K562 (cell line): ENCODE measurements around the gene SFRP5. TPM values are rescaled to one million over a fixed set of nuclear protein-coding genes. Genes with fewer than 3 reads are reported as not detected.
A peak's percentile ranks its signal among the peaks of the same experiment; 100 is the strongest.

Experiments
- ATAC-seq: fragments of 200-7000 bp; cut with Tn5 transposase; 3 replicates; pipeline ENCODE4 v1.9.1; 2020; ENCODE audit warnings: moderate library complexity
- BruUV-seq: library from RNA; stranded (reverse); fragments of 400-500 nt; replicated peaks from 2 replicates; lab custom pipeline; 2021; lab: Mats Ljungman, UMichigan
- CTCF ChIA-PET: fragments of 300-600 bp; formaldehyde crosslinking; extraction: SDS; loops from one replicate; lab custom pipeline; 2021; ENCODE audit warnings: low intra/inter-chr PET ratio; lab: Yijun Ruan, JAX
- POLR2A ChIA-PET: fragments of 300-600, 350-650 bp; sonication (Branson Sonifier 250); formaldehyde crosslinking; extraction: SDS; loops from one replicate; lab custom pipeline; 2021; ENCODE audit warnings: antibody characterized with exemption, inconsistent platforms; lab: Yijun Ruan, JAX
- DNase-seq, 4 experiments: peaks; one replicate each; pipeline versions ENCODE4 v3.0.0 to v3.0.0-alpha.2; 2011 to 2018; ENCODE audit warnings: low spot score in 3 of 4, mixed read lengths in 3 of 4; ENCODE audit errors: extremely low read depth in 1 of 4
- FAIRE-seq: peaks from 2 replicates; lab custom pipeline; 2011; peaks lifted over from hg19 to GRCh38; lab: Jason Lieb, UNC
- H2AFZ ChIP-seq: 2 replicates; pipeline ENCODE4 v1.6.0; 2011; ENCODE audit warnings: low read depth, low read length, control low read depth, inconsistent platforms
- H3K27ac ChIP-seq: fragments of 200-600 bp; 3 replicates; pipeline ENCODE4 v1.8.0; 2011; ENCODE audit warnings: low read depth, mild to moderate bottlenecking, control low read depth, inconsistent platforms, low read length, moderate library complexity, mixed read lengths; ENCODE audit errors: extremely low read depth
- H3K27me3 ChIP-seq, 2 experiments: fragments of 300-600 bp in 1 of 2; 2 replicates in 1 of 2; 3 replicates in 1 of 2; pipeline versions ENCODE4 v1.6.0 to v1.8.0; 2011; ENCODE audit warnings: inconsistent platforms in 2 of 2, low read length in 2 of 2, mild to moderate bottlenecking in 1 of 2, mixed read lengths in 1 of 2, moderate library complexity in 1 of 2; ENCODE audit not compliant: control insufficient read depth in 2 of 2, insufficient read depth in 2 of 2
- H3K36me3 ChIP-seq: fragments of 300-600 bp; 3 replicates; pipeline ENCODE4 v1.8.0; 2011; ENCODE audit warnings: mild to moderate bottlenecking, low read length, inconsistent platforms; ENCODE audit not compliant: control insufficient read depth, insufficient read depth
- H3K4me1 ChIP-seq, 2 experiments: fragments of 200-600 bp in 1 of 2; replicated peaks in 1 of 2; 2 replicates in 1 of 2; 3 replicates in 1 of 2; pipeline versions ENCODE4 v1.5.1 to v1.8.0; 2011; ENCODE audit warnings: inconsistent platforms in 2 of 2, low read length in 2 of 2, mild to moderate bottlenecking in 1 of 2, mixed read lengths in 1 of 2, moderate library complexity in 1 of 2; ENCODE audit not compliant: control insufficient read depth in 2 of 2, insufficient read depth in 2 of 2
- H3K4me2 ChIP-seq: 2 replicates; pipeline ENCODE4 v1.6.1; 2011; ENCODE audit warnings: low read length, control low read depth, inconsistent platforms, mixed read lengths; ENCODE audit not compliant: insufficient read depth
- H3K4me3 ChIP-seq: fragments of 200-600 bp; sonication (generic), shearing (Covaris generic); 2 replicates; pipeline ENCODE4 v1.5.1; 2016; ENCODE audit warnings: control low read depth, inconsistent platforms
- H3K79me2 ChIP-seq: fragments of 200-600 bp; 3 replicates; pipeline ENCODE4 v1.8.0; 2011; ENCODE audit warnings: low read length, inconsistent platforms; ENCODE audit not compliant: control insufficient read depth, insufficient read depth
- H3K9ac ChIP-seq, 2 experiments: 2 replicates each; pipeline versions ENCODE4 v1.6.0 to v1.6.1; 2011; ENCODE audit warnings: low read depth in 2 of 2, low read length in 2 of 2, control low read depth in 1 of 2, inconsistent platforms in 1 of 2, mild to moderate bottlenecking in 1 of 2, mixed read lengths in 1 of 2; ENCODE audit not compliant: insufficient read depth in 1 of 2
- H3K9me1 ChIP-seq: one replicate; pipeline ENCODE4 v1.6.0; 2011; ENCODE audit warnings: inconsistent platforms, mild to moderate bottlenecking, low read length, moderate library complexity; ENCODE audit not compliant: control insufficient read depth, insufficient read depth
- H3K9me3 ChIP-seq: replicated peaks from 2 replicates; pipeline ENCODE4 v1.5.1; 2011; ENCODE audit warnings: low read depth, low read length, inconsistent platforms; ENCODE audit not compliant: control insufficient read depth, insufficient read depth
- H4K20me1 ChIP-seq: replicated peaks from 2 replicates; pipeline ENCODE4 v1.6.1; 2011; ENCODE audit warnings: low read length, inconsistent platforms, mixed read lengths; ENCODE audit not compliant: control insufficient read depth, insufficient read depth
- DIDO1 ChIP-seq: fragments of 450-650 bp; IDR thresholded peaks from 2 replicates; pipeline ENCODE4 v1.6.1; 2016; ENCODE audit warnings: low read depth, missing biosample characterization, missing genetic modification characterization
- ELF4 ChIP-seq: fragments of 450-650 bp; formaldehyde crosslinking; IDR thresholded peaks from 2 replicates; pipeline ENCODE4 v1.4.0; 2022; ENCODE audit warnings: missing genetic modification characterization
- GATAD2B ChIP-seq: fragments of 450-650 bp; IDR thresholded peaks from 2 replicates; pipeline ENCODE4 v1.6.1; 2017; ENCODE audit warnings: mild to moderate bottlenecking, borderline replicate concordance
- HDAC1 ChIP-seq, 2 experiments: fragments of 450-650 bp; IDR thresholded peaks; 2 replicates each; pipeline ENCODE4 v1.6.1; 2016 to 2017; ENCODE audit warnings: inconsistent platforms in 1 of 2, mild to moderate bottlenecking in 1 of 2, moderate library complexity in 1 of 2
- HDAC6 ChIP-seq: IDR thresholded peaks from 2 replicates; pipeline ENCODE4 v1.6.1; 2012; ENCODE audit warnings: low read depth, mild to moderate bottlenecking, control low read depth, inconsistent platforms, low read length, moderate library complexity
- LEF1 ChIP-seq: fragments of 450-650 bp; IDR thresholded peaks from 2 replicates; pipeline ENCODE4 v1.6.1; 2016; ENCODE audit warnings: mild to moderate bottlenecking
- MIER1 ChIP-seq: fragments of 450-650 bp; IDR thresholded peaks from 2 replicates; pipeline ENCODE4 v1.6.1; 2016; ENCODE audit warnings: antibody characterized with exemption, mild to moderate bottlenecking, low read depth
- NEUROD1 ChIP-seq: fragments of 150-350 bp; IDR thresholded peaks from 2 replicates; pipeline ENCODE4 v1.6.1; 2014; ENCODE audit warnings: borderline replicate concordance, low read length, low read depth; ENCODE audit not compliant: partially characterized antibody
- NR3C1 ChIP-seq: sonication (generic); formaldehyde crosslinking; IDR thresholded peaks from 2 replicates; pipeline ENCODE4 v1.8.1; 2022; ENCODE audit warnings: missing genetic modification reagents
- RBM34 ChIP-seq: fragments of 200-400 bp; formaldehyde crosslinking; IDR thresholded peaks from 2 replicates; pipeline ENCODE4 v1.6.1; 2018; ENCODE audit warnings: low read length, borderline replicate concordance; ENCODE audit not compliant: insufficient read depth
- SMARCA5 ChIP-seq: fragments of 450-650 bp; IDR thresholded peaks from 2 replicates; pipeline ENCODE4 v1.6.1; 2016
- TFAP4 ChIP-seq: sonication (generic); formaldehyde crosslinking; IDR thresholded peaks from 2 replicates; pipeline ENCODE4 v1.8.0; 2022; ENCODE audit warnings: missing genetic modification reagents, mild to moderate bottlenecking, moderate library complexity, borderline replicate concordance
- TGIF2 ChIP-seq: sonication (generic); formaldehyde crosslinking; IDR thresholded peaks from 2 replicates; pipeline ENCODE4 v1.8.1; 2022; ENCODE audit warnings: mild to moderate bottlenecking, missing genetic modification reagents, moderate library complexity
- WHSC1 ChIP-seq: IDR thresholded peaks from one replicate; pipeline ENCODE4 v1.6.1; 2012; ENCODE audit warnings: low read length, control low read depth, inconsistent platforms
- WGBS: fragments of 100-300 bp; shearing (Covaris generic); methylation state at CpG from one replicate; pipeline ENCODE4 v1.1.6; 2016; ENCODE audit warnings: low coverage, mixed read lengths; ENCODE audit not compliant: insufficient coverage; ENCODE audit errors: missing lambda C conversion rate; 5-methylcytosine and 5-hydroxymethylcytosine counted together
- in situ Hi-C: fragments of 300-500 bp; cut with MboI; formaldehyde crosslinking; loops from 4 replicates; pipeline ENCODE4 v1.15.0; 2018; ENCODE audit warnings: inconsistent platforms, mixed read lengths
- intact Hi-C: fragments of 100-400 bp; cut with micrococcal nuclease; formaldehyde crosslinking; loops from 2 replicates; pipeline ENCODE4 v1.14.2; 2022
- polyA plus RNA-seq, 8 experiments: library from polyadenylated mRNA; depleted of rRNA in 4 of 8; stranded (reverse) in 5 of 8; unstranded in 3 of 8; fragments of >200 nt; fragmentation: Nextera tagmentation in 2 of 8; fragmentation: Illumina TruSeq in 1 of 8; extraction: Ambion mirVana in 2 of 8; extraction: Trizol in 1 of 8; gene quantifications; 2 replicates each; pipeline versions ENCODE4 v1.2.1 to v1.2.3, GENCODE V29; 2011 to 2014; ENCODE audit warnings: inconsistent platforms in 1 of 8, missing spikeins in 1 of 8
- total RNA-seq, 7 experiments: library from RNA; depleted of rRNA in 6 of 7; stranded (reverse); fragments of >200 nt in 6 of 7; fragmentation: Illumina TruSeq in 2 of 7; extraction: Trizol in 2 of 7; gene quantifications; 2 replicates each; pipeline versions ENCODE4 v1.2.1 to v1.2.3, GENCODE V29; 2011 to 2021; ENCODE audit warnings: low replicate concordance in 1 of 7

SFRP5 gene
- total and polyA plus RNA-seq, 9 of the 15 experiments (the other 6 are each of a cell fraction or from before 2014, with no cell fraction given): 0.07 to 0.29 (median 0.13) TPM; not detected in 3

DNA sequence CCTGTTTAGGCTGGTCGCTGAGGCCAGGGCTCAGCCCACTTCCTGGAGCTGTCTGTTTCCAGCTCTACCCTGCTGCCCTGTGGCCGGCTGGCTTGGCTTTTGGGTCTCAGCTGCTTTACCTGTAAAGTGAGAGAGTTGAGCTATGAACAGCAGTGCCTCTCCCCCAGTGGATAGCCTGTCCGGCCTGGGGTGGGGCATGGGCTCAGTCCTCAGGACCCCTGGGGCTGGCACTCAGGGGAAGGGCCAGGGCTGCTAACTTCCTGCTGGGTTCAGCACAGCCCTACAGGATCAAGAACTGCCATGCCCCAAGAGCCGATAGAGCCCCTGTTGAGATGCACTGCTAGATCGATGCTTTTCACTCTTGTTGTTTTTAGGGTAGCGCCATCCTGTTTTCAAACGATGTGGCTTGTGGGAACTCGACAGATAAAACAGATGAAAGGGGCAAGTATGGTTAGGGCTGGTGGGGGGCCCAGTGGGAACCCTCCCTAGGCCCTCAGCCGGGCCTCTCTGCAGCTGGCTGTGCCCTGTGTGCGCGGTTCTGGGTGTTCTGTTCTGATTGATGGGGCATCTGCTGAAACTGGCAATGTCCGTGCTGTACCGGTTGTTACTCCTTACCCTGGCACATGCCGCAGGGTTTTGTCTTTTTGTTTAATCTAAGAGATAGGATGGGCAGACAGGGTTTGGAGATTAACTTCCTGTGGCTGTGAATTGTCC, 10.0 kb upstream of the SFRP5 start:
- DNase-seq (no peak), ATAC-seq (peak; percentile 34), FAIRE-seq (no peak)
- Histone ChIP-seq H3K27ac (no peak overlapping the region), H3K79me2 (no peaks in the 10 kb centered on the region), H3K9ac (peak overlapping the region in 1 of 2 experiments; percentile 36; a peak in 2 of 4 replicates), H3K36me3 (no peaks in the 10 kb centered on the region), H3K4me2 (no peak overlapping the region), H2AFZ (no peak overlapping the region), H3K4me3 (no peak overlapping the region), H3K27me3 (no peaks in the 10 kb centered on the region), H3K9me3 (no peaks in the 10 kb centered on the region), H3K9me1 (no peaks in the 10 kb centered on the region), H4K20me1 (no peaks in the 10 kb centered on the region), H3K4me1 (peaks cover 3 to 26% of the 10 kb centered on the region in 2 experiments; a peak in 4 of 5 replicates)
- WGBS: 72% methylated on average over 13 of the region's 14 CpGs
- BruUV-seq: no TSS peak
- in situ Hi-C loops (no loop called here), intact Hi-C loops (no loop called here)
- ChIA-PET POLR2A (interaction anchor here (0.7 to 1.1 kb wide), 2 partner anchors 14 to 48 kb away, joined by 3 read pairs; no protein-coding TSS in a partner anchor), CTCF (no interaction called here)
- no peak for TF ChIP-seq MIER1

GRCh38 chr10:97780841-97781617, 9.2 kb upstream of the SFRP5 start:
- Histone ChIP-seq H3K9ac (peak overlapping the region in 1 of 2 experiments; percentile 36; a peak in 1 of 4 replicates), H3K9me3 (no peaks in the 10 kb centered on the region), H4K20me1 (no peaks in the 10 kb centered on the region), H3K27ac (no peak overlapping the region), H2AFZ (peak overlapping the region; percentile 16; the same call in 1 of the 2 replicates), H3K36me3 (no peaks in the 10 kb centered on the region), H3K4me2 (no peak overlapping the region), H3K9me1 (no peaks in the 10 kb centered on the region), H3K4me1 (peaks cover 3 to 26% of the 10 kb centered on the region in 2 experiments; a peak in 4 of 5 replicates), H3K79me2 (no peaks in the 10 kb centered on the region), H3K27me3 (no peaks in the 10 kb centered on the region), H3K4me3 (no peak overlapping the region)
- BruUV-seq: no TSS peak
- ATAC-seq (peak; percentile 44), FAIRE-seq (no peak), DNase-seq (no peak)
- ChIA-PET CTCF (interaction anchor here (0.5 kb wide), 1 partner anchor 13 kb away, joined by 3 read pairs; no protein-coding TSS in a partner anchor), POLR2A (interaction anchor here (0.6 to 1.1 kb wide), 6 partner anchors 13 to 213 kb away, joined by 3 to 4 read pairs (median 3); no protein-coding TSS in a partner anchor)
- WGBS: 68% methylated on average over 5 of the region's 7 CpGs
- in situ Hi-C loops: no loop called here
- intact Hi-C loops: no loop called here
- TF ChIP-seq DIDO1 (tag): no peak
- no peak for TF ChIP-seq TGIF2
- no peak for TF ChIP-seq WHSC1
- no peak for TF ChIP-seq HDAC6
- no peak for TF ChIP-seq GATAD2B
- no peak for TF ChIP-seq NEUROD1
- no peak for TF ChIP-seq SMARCA5
- TF ChIP-seq NR3C1 (CRISPR knock-in tag): no peak
- TF ChIP-seq HDAC1 (IDR thresholded peaks at IDR 0.05): no peak
- no peak for TF ChIP-seq TFAP4 (CRISPR knock-in tag)
- no peak for TF ChIP-seq LEF1
- no peak for TF ChIP-seq RBM34
- no peak for TF ChIP-seq ELF4 (CRISPR knock-in tag)
